HEK293 (cell line): Measurements from ENCODE around the gene CDKN2A.

Experiments used
- CTCF ChIA-PET: fragments of 350-600 bp; formaldehyde crosslinking; extraction: SDS; loops from one replicate; lab custom pipeline; 2021; ENCODE audit warnings: antibody characterized with exemption; lab: Yijun Ruan, JAX
- POLR2A ChIA-PET: fragments of 300-600 bp; formaldehyde crosslinking; extraction: SDS; loops from one replicate; lab custom pipeline; 2020; ENCODE audit warnings: antibody characterized with exemption, inconsistent platforms; lab: Yijun Ruan, JAX
- H3K27ac ChIP-seq: fragments of 200-500 bp; sonication (Bioruptor generic); 2 replicates; pipeline ENCODE4 v1.5.1; 2014; ENCODE audit warnings: low read depth, low read length, control low read depth, inconsistent platforms; ENCODE audit errors: extremely low read depth
- H3K36me3 ChIP-seq, 2 experiments: fragments of 200-500 bp in 1 of 2; sonication (Bioruptor generic) in 1 of 2; 1 replicate in 1 of 2; 2 replicates in 1 of 2; pipeline ENCODE4 v1.5.1; 2014 to 2017; ENCODE audit warnings: inconsistent platforms in 2 of 2, low read length in 2 of 2; ENCODE audit not compliant: control insufficient read depth in 2 of 2, insufficient read depth in 1 of 2
- H3K4me1 ChIP-seq: fragments of 200-500 bp; sonication (Bioruptor generic); 2 replicates; pipeline ENCODE4 v1.5.1; 2014; ENCODE audit warnings: mild to moderate bottlenecking, low read length, inconsistent platforms; ENCODE audit not compliant: control insufficient read depth, insufficient read depth
- H3K4me3 ChIP-seq: 2 replicates; pipeline ENCODE4 v1.5.1; 2011; ENCODE audit warnings: low read depth, mild to moderate bottlenecking, control low read depth, low read length, moderate library complexity
- H3K9me3 ChIP-seq: fragments of 200-500 bp; sonication (Bioruptor generic); 2 replicates; pipeline ENCODE4 v1.5.1; 2014; ENCODE audit warnings: low read depth, low read length, inconsistent platforms; ENCODE audit not compliant: control insufficient read depth, insufficient read depth
- HOXA7 ChIP-seq: sonication (generic); formaldehyde crosslinking; IDR thresholded peaks from 2 replicates; pipeline ENCODE4 v1.8.1; 2022; ENCODE audit warnings: missing genetic modification reagents, borderline replicate concordance
- HOXC10 ChIP-seq: sonication (generic); formaldehyde crosslinking; IDR thresholded peaks from 2 replicates; pipeline ENCODE4 v1.8.1; 2023; ENCODE audit warnings: mild to moderate bottlenecking, missing genetic modification reagents
- MYNN ChIP-seq: fragments of 450-650 bp; formaldehyde crosslinking; IDR thresholded peaks from 2 replicates; pipeline ENCODE4 v1.5.1; 2016; ENCODE audit warnings: missing biosample characterization, missing genetic modification characterization, borderline replicate concordance
- PRDM1 ChIP-seq: fragments of 450-650 bp; formaldehyde crosslinking; IDR thresholded peaks from 2 replicates; pipeline ENCODE4; 2016; ENCODE audit warnings: missing biosample characterization, missing genetic modification characterization
- PRDM6 ChIP-seq: fragments of 450-650 bp; formaldehyde crosslinking; IDR thresholded peaks from 2 replicates; pipeline ENCODE4 v1.5.1; 2017; ENCODE audit warnings: missing biosample characterization, missing genetic modification characterization
- ZNF19 ChIP-seq: fragments of 450-650 bp; formaldehyde crosslinking; IDR thresholded peaks from 2 replicates; pipeline ENCODE4; 2016; ENCODE audit warnings: missing biosample characterization, missing genetic modification characterization, low read depth
- ZNF239 ChIP-seq: fragments of 450-650 bp; formaldehyde crosslinking; IDR thresholded peaks from 2 replicates; pipeline ENCODE4 v1.5.1; 2016; ENCODE audit warnings: missing biosample characterization, missing genetic modification characterization
- ZNF311 ChIP-seq: fragments of 450-650 bp; formaldehyde crosslinking; IDR thresholded peaks from 2 replicates; pipeline ENCODE4 v1.5.1; 2017; ENCODE audit warnings: missing biosample characterization, missing genetic modification characterization, borderline replicate concordance
- ZNF362 ChIP-seq: fragments of 450-650 bp; formaldehyde crosslinking; IDR thresholded peaks from 2 replicates; pipeline ENCODE4 v1.5.1; 2016; ENCODE audit warnings: missing biosample characterization, missing genetic modification characterization
- ZNF510 ChIP-seq: fragments of 450-650 bp; formaldehyde crosslinking; IDR thresholded peaks from 2 replicates; pipeline ENCODE4 v1.5.1; 2018; ENCODE audit warnings: mild to moderate bottlenecking, missing genetic modification characterization, missing biosample characterization; ENCODE audit not compliant: insufficient replicate concordance
- ZNF660 ChIP-seq: fragments of 450-650 bp; IDR thresholded peaks from 2 replicates; pipeline ENCODE4 v1.5.1; 2018; ENCODE audit warnings: missing biosample characterization, mild to moderate bottlenecking, missing genetic modification characterization
- TF ChIP-seq, protein P1 (sequence below): fragments of 450-650 bp; formaldehyde crosslinking; IDR thresholded peaks from 2 replicates; pipeline ENCODE4 v1.5.1; 2017; ENCODE audit warnings: missing biosample characterization, missing genetic modification characterization
- TF ChIP-seq, protein P2 (sequence below): fragments of 450-650 bp; formaldehyde crosslinking; IDR thresholded peaks from 2 replicates; pipeline ENCODE4 v1.5.1; 2016; ENCODE audit warnings: missing biosample characterization, missing genetic modification characterization
- TF ChIP-seq, protein P3 (sequence below): fragments of 450-650 bp; formaldehyde crosslinking; IDR thresholded peaks from 2 replicates; pipeline ENCODE4 v1.5.1; 2016; ENCODE audit warnings: missing biosample characterization, missing genetic modification characterization

CDKN2A gene

DNA sequence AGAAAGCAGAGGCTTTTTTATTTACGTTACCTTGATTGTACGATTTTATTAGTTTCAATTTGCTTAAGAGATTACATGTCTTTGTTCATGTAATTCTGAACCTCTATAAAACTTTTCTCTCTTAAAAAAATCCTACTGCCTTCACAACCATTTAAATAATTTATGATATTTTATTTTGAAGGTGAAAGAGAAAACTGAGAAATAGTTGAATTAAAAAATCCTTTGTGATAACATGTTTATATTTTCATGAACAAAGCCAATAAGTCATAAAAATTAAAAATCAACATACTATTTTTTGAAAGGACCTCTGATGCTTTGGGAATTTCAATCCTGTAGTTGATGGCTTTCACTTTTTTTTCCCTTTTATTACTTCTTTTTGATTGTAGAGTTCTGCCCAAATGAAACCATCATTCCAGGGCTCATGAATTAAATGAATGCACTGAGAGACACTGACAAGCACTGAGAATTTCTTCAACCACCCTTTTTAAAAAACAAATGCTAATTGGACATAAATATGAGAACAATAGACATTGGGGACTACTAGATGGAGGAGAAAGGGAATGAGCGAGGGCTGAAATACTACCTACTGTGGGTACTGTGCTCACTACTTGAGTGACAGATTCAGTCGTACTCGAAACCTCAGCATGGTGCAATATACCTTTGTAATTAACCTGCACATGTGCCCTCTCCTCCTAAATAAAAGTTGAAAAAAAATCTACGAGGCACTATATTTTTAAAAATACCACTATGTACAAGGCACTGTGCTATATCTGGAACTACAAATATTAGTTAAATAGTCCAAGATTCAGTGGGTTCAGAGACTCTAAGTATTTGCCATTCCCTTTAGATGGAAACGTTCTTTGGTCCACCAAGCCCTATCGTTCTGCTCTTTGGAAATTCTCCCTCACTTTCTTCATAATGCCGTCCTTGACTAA lies 5.9 kb downstream of the CDKN2A start (continued):
- TF ChIP-seq HOXC10 (CRISPR knock-in tag) = no peak
- TF ChIP-seq ZNF19 (tag by site-specific recombination) = no peak
- TF ChIP-seq ZNF311 (tag by site-specific recombination) = no peak
- TF ChIP-seq, protein P1, sequence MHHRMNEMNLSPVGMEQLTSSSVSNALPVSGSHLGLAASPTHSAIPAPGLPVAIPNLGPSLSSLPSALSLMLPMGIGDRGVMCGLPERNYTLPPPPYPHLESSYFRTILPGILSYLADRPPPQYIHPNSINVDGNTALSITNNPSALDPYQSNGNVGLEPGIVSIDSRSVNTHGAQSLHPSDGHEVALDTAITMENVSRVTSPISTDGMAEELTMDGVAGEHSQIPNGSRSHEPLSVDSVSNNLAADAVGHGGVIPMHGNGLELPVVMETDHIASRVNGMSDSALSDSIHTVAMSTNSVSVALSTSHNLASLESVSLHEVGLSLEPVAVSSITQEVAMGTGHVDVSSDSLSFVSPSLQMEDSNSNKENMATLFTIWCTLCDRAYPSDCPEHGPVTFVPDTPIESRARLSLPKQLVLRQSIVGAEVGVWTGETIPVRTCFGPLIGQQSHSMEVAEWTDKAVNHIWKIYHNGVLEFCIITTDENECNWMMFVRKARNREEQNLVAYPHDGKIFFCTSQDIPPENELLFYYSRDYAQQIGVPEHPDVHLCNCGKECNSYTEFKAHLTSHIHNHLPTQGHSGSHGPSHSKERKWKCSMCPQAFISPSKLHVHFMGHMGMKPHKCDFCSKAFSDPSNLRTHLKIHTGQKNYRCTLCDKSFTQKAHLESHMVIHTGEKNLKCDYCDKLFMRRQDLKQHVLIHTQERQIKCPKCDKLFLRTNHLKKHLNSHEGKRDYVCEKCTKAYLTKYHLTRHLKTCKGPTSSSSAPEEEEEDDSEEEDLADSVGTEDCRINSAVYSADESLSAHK (tag by site-specific recombination) = peak; percentile 74; the same call in 1 of the 2 replicates
- no peak for TF ChIP-seq ZNF510 (tag by site-specific recombination)

- no peak overlapping the region; the same call in 1 of the 2 replicates for H3K4me3 ChIP-seq
- H3K4me1 ChIP-seq = peaks cover 38% of the 10 kb centered on the region
- H3K36me3 ChIP-seq = peaks cover 0 to 19% of the 10 kb centered on the region in 2 experiments; a peak in 1 of 3 replicates
- H3K9me3 ChIP-seq = no peaks in the 10 kb centered on the region
- no peak overlapping the region for H3K27ac ChIP-seq
- POLR2A ChIA-PET = interaction anchor here (1.1 to 7.8 kb wide), 5 partner anchors 9 to 253 kb away, joined by 3 to 51 read pairs (median 8); partner anchors contain the start of genes CDKN2A, CDKN2B and CDKN2B-AS1
- TF ChIP-seq ZNF362 (tag by site-specific recombination) (no peak), ZNF660 (tag by site-specific recombination) (no peak), MYNN (tag by site-specific recombination) (peak; percentile 69)
- TF ChIP-seq, protein P2, sequence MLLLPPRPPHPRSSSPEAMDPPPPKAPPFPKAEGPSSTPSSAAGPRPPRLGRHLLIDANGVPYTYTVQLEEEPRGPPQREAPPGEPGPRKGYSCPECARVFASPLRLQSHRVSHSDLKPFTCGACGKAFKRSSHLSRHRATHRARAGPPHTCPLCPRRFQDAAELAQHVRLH = no peak
- TF ChIP-seq, protein P3, sequence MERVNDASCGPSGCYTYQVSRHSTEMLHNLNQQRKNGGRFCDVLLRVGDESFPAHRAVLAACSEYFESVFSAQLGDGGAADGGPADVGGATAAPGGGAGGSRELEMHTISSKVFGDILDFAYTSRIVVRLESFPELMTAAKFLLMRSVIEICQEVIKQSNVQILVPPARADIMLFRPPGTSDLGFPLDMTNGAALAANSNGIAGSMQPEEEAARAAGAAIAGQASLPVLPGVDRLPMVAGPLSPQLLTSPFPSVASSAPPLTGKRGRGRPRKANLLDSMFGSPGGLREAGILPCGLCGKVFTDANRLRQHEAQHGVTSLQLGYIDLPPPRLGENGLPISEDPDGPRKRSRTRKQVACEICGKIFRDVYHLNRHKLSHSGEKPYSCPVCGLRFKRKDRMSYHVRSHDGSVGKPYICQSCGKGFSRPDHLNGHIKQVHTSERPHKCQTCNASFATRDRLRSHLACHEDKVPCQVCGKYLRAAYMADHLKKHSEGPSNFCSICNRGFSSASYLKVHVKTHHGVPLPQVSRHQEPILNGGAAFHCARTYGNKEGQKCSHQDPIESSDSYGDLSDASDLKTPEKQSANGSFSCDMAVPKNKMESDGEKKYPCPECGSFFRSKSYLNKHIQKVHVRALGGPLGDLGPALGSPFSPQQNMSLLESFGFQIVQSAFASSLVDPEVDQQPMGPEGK (tag by site-specific recombination) = no peak
- CTCF ChIA-PET = interaction anchor here (0.6 to 1.4 kb wide), 5 partner anchors 9 to 321 kb away, joined by 3 to 10 read pairs (median 4); partner anchors contain the start of gene CDKN2B
These were observed 8.1 kb downstream of the CDKN2A start for GRCh38 chr9:21985964-21986667.

DNA sequence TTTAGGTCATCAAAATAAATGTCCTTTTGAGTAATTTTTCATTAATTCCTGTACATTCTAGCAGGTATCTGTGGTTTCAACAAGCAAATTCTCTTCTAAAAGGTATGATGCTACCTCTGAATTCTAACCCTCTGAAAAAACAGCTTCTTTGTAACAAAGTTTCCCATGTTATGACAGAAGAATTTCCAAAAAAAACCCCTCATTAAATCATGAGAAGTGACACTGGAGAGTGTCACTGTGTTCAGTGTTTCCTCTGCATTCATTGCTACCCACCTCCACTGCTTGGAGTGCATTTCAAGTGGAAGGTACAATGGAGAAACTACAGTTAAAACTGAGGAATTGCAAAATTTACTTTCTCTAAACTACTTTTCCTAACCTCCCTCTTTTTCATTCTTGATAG lies 10.1 kb downstream of the CDKN2A start:
- peaks cover 0 to 3% of the 10 kb centered on the region in 2 experiments; a peak in 1 of 3 replicates for H3K36me3 ChIP-seq
- ChIA-PET POLR2A (interaction anchor here (2.7 to 7.8 kb wide), 2 partner anchors 11 to 25 kb away, joined by 18 to 51 read pairs; partner anchors contain the start of genes CDKN2A, CDKN2B and CDKN2B-AS1), CTCF (interaction anchor here (1.1 to 2.5 kb wide), 5 partner anchors 24 to 255 kb away, joined by 5 to 13 read pairs (median 6); partner anchors contain the start of gene CDKN2B)
- no peak overlapping the region for H3K27ac ChIP-seq
- H3K4me1 ChIP-seq = peaks cover 38% of the 10 kb centered on the region
- H3K4me3 ChIP-seq = no peak overlapping the region
- no peaks in the 10 kb centered on the region for H3K9me3 ChIP-seq
- TF ChIP-seq PRDM6 (tag by site-specific recombination) = peak; percentile 47; the same call in 1 of the 2 replicates
- TF ChIP-seq HOXA7 = no peak
- 0 out of 2 replicates have a peak, but pooled peaks have one; percentile 76 for TF ChIP-seq PRDM1
- TF ChIP-seq ZNF239 (tag by site-specific recombination) = no peak
